Activated CD8-positive, alpha-beta memory T cell treated with anti-CD3 and anti-CD28 coated beads, Interleukin-2, amount 50 U/mL, for 48 hours (primary cell): ENCODE measurements around the gene AKAP1.
A peak's percentile ranks its signal among the peaks of the same experiment; 100 is the strongest.

Experiments
- DNase-seq: peaks from one replicate; pipeline ENCODE4 v3.0.0-alpha.2; 2020

Gene AKAP1

GRCh38 chr17:57106107-57106835, 21.2 kb downstream of the AKAP1 start:
- no peak for DNase-seq

GRCh38 chr17:57106836-57107497, 21.9 kb downstream of the AKAP1 start:
- no peak for DNase-seq

GRCh38 chr17:57107498-57108101, 22.6 kb downstream of the AKAP1 start:
- DNase-seq = no peak

GRCh38 chr17:57108671-57109392, 23.8 kb downstream of the AKAP1 start:
- DNase-seq = no peak

- no peak for DNase-seq
Observed at GRCh38 chr17:57109393-57110151, 24.5 kb downstream of the AKAP1 start.

GRCh38 chr17:57110152-57110542, 25.1 kb downstream of the AKAP1 start:
- no peak for DNase-seq

GRCh38 chr17:57110579-57111325, 25.7 kb downstream of the AKAP1 start:
- DNase-seq = no peak

- DNase-seq = no peak
Observed at GRCh38 chr17:57111386-57111785, 26.3 kb downstream of the AKAP1 start.

- DNase-seq = no peak
Observed at GRCh38 chr17:57113011-57113410, 28.0 kb downstream of the AKAP1 start.

GRCh38 chr17:57113656-57114055, 28.6 kb downstream of the AKAP1 start:
- no peak for DNase-seq

GRCh38 chr17:57114085-57114673, 29.1 kb downstream of the AKAP1 start:
- DNase-seq = peak; percentile 90

- no peak for DNase-seq
Observed at GRCh38 chr17:57115377-57115776, 30.3 kb downstream of the AKAP1 start.

- DNase-seq = no peak
Observed at GRCh38 chr17:57115916-57116315, 30.9 kb downstream of the AKAP1 start.

- no peak for DNase-seq
Observed at GRCh38 chr17:57117798-57118197, 32.8 kb downstream of the AKAP1 start.

- no peak for DNase-seq
Observed at GRCh38 chr17:57120814-57121213, 35.8 kb downstream of the AKAP1 start.

GRCh38 chr17:57121308-57122042, 36.4 kb downstream of the AKAP1 start:
- no peak for DNase-seq

- no peak for DNase-seq
Observed at GRCh38 chr17:57124053-57124452, 39.0 kb downstream of the AKAP1 start.

GRCh38 chr17:57125406-57125805, 40.4 kb downstream of the AKAP1 start:
- DNase-seq = no peak

GRCh38 chr17:57125866-57126265, 40.8 kb downstream of the AKAP1 start:
- no peak for DNase-seq

GRCh38 chr17:57130708-57131461, 45.8 kb downstream of the AKAP1 start:
- peak; percentile 91 for DNase-seq
